NCI-H2029 treated with DMSO at 0.1 percent for 48 hours (cell line): Measurements from ENCODE around the gene MLLT1.

Experiments
- DNase-seq: peaks from one replicate; lab custom pipeline; 2025; lab: John Stamatoyannopoulos, UW

MLLT1 gene

DNA sequence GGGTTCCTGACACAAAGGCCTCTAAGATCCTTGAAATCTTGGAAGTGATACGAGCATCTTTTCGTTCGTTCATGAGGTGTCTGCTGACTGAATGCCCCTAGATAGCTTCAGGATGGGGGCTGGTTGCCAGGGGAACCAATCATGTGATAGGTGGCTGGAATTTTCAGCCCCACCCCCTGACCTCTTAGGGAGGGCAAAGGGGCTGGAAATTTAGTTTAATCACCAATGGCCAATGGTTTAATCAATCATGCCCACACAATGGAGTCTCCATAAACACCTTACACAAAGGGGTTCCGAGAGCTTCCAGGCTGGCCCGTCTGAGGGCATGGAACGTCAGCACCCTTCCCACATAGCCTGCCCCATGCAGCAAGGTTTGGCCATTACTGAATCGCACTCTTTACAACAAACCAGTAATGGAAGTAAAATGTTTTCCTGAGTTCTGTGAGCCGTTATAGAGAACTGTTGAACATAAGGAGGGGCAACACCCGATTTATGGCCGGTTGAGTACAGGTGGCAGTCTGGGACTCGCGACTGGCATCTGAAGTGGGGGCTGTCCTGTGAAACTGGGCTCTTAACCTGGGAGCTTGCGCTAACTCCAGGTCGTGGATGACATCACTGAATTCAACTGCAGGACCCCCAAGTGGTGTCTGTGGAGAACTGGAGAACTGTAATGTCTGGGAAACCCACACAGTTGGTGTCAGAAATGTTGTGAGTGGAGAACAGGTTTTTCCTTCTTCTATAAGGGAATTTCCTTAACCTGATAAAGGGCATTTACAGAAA, 25.6 kb downstream of the MLLT1 start:
- DNase-seq: no peak

DNA sequence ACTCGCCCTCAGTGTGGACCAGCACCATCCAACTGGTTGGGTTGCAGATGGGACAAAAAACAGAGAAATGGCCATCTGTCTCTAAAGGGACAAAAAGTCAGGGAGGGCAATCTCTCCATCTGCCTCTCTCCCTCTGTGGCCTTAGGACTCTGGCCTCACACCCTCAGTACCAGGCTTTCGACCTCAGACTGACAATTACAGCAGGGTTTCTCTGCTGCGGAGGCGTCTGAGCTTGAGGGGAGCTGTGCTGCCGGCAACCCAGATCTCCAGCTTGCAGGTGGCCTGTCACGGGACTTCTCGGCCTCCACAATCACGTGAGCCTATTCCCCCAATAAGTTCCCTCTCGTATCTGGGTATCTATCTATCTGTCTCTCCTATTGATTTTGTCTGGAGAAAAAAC, 27.7 kb downstream of the MLLT1 start:
- DNase-seq: no peak

DNA sequence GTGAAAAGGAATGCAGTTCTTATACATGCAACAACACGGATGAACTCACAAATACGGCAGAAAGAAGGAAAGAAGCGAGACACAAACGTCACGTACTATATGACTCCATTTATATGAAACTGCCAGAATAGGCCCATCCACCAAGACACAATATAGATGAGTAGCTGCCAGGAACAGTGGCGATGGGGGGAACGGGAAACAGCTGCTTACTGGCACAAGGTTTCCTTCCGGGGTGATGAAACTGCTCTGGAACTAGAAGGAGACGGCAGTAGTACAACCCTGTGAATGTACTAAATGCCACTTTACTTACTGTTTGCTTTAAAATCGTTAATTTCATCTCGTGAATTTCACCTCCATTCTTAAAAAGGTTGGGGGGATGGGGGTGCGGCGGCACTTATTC, 28.9 kb downstream of the MLLT1 start:
- no peak for DNase-seq

DNA sequence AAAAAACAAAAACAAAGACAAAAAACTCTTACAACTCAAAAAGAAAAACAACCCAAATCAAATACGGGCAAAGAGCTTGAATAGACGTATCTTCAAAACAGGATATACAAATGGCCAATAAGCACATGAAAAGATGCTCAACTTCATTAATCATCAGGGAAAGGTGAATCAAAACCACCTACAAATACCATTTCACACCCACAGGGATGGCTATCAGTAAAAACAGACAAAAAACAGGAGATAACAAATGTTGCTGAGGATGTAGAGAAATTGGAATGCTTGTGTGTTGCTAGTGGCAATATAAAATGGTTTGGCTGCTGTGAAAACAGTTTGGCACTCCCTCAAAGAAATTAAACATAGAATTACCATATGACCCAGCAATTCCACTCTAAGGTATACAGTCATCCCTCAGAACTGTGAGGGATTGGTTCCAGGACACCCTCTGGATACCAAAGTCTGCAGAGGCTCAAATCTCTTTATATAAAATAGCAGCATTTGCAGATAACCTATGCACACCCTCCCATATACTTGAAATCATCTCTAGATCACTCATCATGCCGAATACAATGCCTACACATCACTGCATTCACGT, 29.7 kb downstream of the MLLT1 start:
- DNase-seq: no peak

DNA sequence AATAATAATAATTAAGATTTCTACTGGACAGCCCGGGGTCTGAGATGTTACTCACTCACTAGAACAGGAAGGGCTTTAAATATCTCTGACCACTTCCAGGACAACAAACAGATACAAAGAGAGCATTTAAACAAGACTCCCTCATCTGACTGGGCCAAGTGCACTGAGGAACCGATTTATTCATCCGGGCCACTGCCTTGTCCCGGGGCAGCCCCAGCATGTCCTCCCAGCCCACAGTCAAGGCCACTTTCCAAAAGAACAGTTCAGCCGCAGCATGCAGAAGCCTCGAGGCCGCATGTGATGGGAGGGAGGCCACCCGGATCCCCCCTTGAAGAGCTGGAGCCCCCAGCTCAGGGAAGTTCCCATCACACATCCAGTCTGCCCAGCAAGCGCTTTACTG, 30.5 kb downstream of the MLLT1 start:
- no peak for DNase-seq

DNA sequence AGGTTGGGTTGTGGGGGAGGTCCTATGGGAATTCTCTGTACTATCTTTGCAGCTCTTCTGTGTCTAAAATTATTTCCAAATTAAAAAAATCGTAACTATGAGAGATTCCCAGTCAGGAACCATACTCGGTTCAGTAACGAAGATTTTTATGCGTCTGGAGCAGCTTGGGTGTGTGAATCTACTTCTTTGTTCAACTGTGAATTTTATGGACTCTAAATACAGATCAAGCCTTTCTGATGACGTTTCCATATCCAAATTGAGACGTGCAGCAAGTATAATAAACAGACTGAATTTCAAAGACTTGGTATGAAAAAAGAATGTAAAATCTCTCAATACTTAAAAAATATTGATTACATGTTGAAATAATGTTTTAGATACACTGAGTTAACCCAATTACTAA, 30.9 kb downstream of the MLLT1 start:
- no peak for DNase-seq

DNA sequence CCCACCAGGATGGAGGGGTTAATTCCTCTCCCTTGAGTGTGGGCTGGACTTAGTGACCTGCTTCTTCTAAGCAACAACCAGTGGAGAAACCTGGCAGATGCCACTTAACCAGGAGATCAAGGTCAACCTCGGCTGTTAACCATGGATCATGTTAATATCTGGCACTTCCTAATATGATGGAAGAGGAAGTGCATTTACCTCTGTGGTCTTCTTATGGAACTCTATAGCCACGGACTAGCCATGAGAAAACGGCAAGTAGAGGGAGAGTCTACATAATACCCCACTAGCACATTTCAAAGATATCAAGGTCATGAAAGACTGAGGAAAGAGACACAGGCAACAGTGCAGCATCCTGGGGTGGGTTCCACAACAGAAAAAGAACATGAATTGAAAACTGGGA, 31.4 kb downstream of the MLLT1 start:
- no peak for DNase-seq

DNA sequence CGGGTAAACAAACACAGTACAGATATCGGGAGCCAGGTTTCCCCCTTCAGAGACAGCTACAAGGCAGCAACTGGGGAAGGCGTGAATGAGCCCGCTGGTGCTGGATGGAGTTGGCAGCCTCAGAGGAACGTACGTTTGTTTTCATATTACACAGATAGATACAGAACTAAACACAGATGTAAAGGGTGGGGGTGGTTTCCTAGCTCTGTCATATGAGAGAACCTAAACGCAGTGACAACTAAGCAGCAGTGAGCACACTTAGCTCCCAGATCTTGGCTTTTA, 32.8 kb downstream of the MLLT1 start:
- no peak for DNase-seq

DNA sequence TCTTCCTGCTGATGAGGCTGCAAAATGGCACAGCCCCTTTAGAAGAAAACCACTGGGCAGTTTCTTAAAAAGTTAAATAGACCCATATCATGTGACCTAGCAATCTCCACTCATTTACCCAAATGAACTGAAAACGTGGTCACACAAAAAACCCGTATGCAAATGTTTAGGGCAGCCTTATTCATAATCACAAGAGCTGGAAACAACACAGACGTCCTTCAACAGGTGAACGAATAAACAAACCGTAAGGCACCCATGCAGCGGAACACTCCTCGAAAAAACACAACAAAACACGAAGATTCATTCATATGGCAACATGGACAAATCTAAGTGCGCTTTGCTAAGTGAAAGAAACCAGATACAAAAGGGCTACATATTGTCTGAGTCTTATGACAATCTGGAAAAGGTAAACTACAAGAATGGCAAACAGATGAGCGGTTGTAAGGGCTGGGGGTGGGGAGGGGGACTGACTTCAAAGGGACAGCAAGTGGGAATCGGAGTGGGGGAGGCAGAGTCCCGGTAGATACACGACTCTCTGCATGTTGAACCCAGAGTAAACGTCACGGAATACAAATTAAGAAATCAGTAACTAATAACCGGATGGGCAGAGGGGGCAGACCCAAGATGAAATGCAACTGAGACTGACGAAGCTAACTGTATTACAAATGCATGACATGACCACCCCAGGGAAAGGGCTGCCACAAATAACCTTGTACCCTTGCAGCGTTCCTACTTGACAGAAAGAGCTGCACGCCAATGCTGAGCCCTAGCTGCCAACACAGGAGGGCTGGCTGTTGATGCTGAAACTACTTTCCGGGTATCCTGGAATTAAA, 33.4 kb downstream of the MLLT1 start:
- no peak for DNase-seq

DNA sequence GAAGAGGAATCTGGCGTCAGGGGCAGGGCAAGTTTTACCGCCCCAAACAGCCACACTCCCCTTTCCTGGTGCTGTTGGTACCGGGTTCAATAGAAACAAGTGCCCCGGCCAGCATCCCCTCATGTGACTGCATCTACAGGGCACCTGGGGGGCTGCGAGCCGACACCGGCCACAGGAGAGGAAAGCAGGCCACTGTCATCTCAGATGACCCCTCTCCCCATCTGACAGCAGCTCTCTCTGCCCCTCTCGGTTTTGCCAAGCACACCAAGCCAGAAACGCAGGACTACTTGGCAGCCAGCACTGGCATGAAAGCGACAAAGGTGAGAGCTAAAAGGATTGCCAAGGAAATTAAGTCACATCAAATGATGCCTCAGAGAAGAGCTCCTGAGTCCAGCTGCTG, 37.1 kb downstream of the MLLT1 start:
- DNase-seq: no peak

DNA sequence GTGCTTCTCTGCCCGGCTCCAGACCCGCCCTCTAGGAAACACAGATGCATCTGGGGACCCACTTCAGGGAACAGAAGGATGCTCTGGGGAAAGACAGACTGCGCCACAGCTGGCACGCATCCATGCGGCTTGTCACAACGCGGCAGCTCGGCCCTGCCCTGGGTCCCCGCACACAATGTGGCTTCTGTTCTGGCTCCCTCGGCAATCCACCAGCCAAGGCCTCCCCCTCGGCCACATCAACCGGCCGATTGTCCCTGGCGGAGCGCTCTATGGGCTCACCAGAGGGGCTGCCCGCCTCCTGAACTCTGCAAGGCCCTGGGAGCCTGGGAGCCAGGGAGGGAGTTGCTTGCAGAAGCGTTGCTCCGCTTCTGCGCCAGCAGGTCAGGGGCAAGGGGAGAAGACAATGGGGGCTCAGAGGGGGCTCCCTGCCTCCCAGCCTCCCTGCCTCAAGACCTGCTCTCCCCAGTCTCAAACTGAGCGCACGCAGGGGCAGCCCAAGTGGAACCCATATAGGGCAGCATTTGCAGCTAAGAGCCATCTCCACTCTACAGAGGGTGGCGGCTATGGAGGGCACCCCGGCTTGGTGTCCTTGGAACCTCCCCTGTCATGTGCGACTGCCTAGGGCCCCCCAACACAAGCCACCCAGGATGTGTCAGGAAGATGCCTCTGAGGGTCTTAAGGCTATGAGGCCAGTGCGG, 37.9 kb downstream of the MLLT1 start:
- DNase-seq: no peak

DNA sequence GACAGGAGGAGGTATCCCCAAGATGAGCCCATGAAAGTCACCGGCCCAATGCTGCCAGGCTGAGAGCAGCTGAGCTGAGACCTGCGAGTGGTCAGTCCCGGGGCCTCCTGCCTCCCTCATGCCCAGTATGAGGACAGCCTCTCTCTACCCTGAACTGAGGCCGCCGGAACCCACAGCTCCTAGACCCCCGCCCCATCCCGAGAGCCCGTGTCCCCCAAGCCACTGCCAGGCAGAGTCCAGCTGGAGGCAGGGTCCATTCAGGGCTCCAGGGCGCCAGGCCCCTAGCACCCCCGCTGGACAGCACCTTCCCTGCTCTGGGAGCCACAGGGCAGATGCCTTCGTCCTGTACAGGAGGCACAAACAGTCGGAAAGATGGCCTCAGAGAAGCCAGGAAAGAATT, 38.7 kb downstream of the MLLT1 start:
- DNase-seq: no peak

DNA sequence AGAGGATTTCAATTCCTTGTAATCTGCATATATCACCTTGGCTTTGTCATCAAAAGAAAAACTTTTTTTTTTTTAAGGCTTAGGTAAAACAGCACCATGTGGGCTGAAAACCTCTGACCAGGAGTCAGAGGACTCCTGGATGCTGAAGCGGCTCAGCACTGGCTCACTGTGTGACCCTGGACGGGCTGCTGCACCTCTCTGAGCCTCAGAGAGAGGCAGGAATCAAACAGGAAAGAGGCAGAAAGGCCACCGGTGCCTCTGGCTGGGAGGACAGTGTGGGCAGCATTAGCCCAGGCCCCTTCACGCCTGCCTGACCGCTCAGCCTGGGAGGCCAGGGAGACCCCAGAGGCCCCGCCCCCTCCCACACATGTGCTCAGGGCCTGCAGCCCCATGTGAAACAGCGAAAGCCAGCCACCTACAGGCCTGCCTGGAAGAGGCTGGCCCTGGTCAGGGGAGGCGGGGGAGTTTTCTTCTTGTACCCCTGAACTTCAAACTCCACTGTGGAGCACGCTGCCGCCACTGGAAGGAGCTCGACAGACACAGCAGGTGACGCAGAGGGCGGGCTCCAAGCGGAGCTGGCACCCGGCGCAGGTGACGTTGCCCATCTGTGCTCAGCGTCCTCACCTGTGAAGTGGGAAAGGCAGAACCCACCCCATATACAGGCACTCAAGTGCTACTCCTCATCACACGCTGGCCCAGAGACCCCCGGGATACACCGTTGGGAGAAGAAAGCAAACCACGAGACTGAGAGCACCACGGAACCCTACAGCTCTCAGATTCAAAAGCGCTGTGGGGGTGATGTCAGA, 39.7 kb downstream of the MLLT1 start:
- DNase-seq: no peak

DNA sequence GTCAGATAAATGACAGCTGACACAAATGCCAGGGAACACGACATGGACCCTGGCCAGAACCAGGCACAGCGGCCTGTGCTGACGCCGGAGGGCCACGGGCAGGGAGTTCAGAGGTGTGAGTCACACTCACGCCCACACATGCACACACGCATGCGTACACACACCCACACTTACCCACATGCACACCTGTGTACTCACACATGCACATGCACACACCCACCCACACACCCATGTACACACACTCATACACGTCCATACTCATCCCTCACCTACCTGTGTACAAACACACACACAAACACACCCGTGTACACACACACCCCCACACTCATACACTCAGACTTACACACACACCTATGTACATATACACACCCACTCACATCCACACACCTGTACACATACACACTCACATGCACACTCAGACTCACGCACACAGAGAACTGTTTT, 40.4 kb downstream of the MLLT1 start:
- no peak for DNase-seq

DNA sequence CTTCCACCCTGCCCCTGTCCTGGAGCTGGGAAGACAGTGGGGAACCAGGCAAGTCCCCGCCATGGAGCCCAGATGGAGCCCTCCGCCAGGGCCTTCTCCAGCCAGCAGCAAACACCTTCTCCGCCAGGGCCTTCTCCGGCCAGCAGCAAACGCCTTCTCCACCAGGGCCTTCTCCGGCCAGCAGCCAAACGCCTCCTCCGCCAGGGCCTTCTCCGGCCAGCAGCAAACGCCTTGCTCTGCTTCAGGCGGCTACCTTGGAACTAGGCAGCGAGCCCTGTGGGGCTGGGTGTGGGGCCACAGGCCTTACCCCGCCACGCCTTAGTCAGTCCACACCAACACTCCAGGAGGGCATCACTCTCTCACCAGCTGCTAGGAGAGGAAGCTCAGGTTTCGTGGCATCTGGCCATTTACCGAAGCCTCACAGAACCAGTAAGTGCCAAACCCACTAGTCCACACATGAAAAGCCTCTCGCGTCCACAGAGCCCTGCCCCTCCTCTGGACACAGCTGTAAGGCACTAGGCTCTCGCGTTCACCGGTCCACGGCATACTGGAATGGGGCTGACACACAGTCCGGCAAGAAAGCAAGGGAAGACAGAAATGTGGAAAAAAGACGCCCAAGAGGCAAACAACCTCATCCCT, 41.0 kb downstream of the MLLT1 start:
- DNase-seq: peak; percentile 36

DNA sequence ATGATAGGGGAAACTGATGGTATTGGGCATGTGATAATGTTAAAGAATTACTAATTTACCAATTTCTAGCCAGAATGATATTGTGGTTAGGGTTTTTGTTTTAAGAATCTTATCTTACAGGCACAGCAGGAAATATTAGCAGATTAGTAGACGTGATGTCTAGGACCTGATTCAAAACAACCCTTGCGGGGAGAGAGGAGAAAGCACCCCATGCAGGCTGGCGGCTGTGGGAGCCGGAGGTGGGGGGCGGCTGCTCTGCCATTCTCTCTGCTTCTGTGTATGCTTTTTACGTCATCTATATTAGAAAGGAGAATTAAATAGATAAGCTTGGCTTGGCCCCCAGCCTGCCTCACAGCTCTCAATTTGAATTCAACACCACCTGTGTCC, 41.5 kb downstream of the MLLT1 start:
- no peak for DNase-seq

DNA sequence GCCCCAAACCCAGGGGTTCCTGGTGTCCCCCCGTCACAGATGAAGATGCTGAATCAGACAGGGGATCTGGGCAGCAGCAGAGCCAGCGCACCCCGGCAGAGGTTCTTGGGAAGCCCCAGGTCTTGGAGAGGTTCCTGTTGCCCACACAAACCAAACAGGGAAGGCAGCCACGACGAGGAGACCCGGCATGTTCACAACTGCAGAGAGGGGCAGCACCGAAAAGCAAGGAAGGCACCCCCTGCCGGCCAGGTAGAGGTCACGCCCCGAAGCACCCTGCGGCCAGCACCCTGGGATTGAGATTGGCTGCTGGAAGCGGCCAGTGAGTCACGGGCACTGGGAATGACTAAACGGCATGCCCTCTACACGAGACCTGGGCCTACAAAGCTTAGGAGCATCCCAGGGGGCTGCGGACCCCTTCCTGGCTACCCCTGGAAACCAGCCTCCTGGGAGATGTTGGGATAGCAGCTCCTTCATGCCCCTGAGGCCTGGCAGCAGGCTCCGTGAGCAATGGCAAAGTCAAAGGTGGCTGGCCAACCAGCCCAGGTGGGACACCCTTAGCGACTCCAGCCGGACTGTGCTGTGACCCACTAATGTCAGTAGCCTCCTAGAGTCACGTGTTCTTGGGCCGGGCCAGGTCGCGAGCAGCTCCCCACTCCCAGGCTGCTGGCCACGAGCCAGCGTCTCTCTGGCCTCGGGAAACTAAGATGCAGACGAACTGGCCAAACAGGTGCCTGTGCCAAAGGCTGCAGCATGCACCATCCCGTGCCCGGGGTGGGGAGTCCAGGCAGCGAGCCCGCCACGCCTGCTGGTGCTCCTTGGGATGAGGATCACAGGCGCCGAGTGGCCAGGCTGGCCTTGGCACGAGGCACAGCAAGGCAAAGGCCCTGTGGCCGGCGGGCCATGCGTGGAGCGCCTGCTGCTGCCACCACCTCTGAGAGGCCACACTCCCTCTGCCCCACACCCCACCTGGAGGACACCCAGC, 43.2 kb downstream of the MLLT1 start:
- no peak for DNase-seq

DNA sequence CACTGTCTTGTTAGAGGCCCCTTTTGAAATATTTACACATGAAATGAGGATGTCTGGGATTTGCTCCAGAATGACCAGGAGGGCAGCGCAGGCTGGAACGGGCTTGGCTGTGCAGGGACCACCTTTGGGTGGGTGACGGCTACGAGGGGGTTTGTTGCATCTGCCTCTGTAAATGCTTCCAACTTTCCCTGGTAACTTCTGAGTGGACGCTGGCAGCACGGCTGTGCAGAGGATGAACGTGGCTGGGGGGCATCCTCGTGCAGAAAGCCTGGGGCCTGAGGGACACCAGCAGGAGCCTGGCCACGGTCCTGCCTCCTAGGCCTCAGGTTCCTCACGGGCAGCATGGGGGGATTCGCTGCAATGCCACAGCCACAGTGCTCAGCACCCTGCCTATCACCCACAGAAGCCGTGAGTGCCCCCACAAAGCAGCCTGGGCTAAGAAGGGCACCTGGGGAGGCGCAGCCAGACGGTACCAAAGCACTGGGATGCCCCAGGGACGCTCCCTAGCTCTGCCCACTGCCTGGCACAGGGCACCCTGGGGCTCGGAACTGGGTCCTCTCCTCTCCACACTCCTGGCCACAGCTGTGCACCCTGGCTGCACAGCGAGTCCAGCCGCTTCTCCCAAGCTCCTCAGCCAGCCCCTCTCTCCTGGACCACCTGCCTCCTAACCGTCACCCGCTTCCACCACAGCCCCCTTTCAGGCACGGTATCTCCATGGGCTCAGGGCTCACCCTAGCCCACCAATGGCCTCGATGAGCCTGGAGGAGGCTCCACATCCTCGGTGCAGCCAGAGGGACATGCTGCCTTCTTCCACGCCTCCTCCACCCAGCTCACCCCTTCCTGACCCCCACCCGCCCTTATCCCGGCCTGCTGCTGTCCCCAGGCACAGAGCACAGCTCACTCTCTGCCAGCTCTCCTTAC, 44.5 kb downstream of the MLLT1 start:
- no peak for DNase-seq

DNA sequence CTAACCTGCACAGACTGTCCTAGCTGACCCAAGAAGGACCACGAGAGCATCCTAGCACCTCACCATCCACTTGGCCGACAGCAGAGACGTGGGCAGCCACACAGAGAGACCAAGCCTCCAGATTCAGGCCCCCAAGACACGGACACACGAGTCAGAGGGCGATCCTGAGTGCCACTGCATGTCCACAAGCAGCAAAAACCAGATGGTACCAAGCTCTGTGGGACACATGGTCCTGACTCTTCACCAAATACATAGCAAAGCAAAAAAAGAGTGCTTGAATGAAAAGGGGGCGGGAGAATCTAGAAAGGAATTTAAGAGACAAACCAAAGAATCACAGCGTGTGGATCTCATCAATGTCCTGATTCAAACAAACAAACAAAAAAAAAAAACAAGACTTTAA, 45.2 kb downstream of the MLLT1 start:
- DNase-seq: no peak
